Stimulated activated CD4-positive, alpha-beta T cell treated with anti-CD3 and anti-CD28 coated beads, TNF-alpha, amount 100 ng/mL, for 24 hours (primary cell): ENCODE measurements around the gene ZNF579.
"Not testable (repeated sequence)": the region's sequence is repeated elsewhere in the genome, so short reads cannot be mapped to it uniquely, and the experiment has no call there.

Source experiments
- DNase-seq, 3 experiments: peaks; one replicate each; pipeline ENCODE4 v3.0.0-alpha.2; 2020; ENCODE audit warnings: low read depth in 3 of 3

ZNF579 gene

DNA sequence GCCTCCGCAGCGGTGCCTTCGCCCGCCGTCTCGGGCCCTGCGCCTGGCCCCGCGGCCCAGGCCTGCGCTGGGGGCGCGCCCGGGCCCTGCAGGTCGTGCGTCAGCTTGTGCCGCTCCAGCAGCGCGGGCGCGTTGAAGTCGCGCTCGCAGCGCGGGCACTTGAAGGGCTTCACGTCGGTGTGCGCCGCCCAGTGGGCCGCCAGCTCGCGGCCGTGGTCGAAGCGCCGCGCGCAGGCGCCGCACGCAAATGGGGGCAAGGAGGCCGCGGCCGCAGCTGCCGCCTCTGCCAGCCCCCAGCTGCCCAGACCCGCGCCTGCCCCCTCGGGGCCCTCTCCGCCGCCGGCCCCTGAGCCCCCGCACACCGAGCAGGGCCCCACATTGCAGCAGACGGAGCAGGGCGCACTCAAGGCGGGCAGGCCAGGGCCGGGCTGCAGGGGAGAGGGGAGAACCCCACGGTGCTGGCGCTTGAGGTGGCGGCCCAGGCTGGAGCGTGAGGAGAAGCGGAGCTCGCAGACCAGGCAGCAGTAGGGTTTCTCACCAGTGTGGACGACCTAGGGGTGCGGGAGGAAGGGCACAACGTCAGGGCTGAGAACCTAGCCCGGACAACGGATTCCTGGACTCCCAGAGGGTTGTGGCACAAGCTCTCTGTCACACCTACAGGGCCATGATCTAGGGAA, 12.6 kb upstream of the ZNF579 start:
- no peak for DNase-seq

DNA sequence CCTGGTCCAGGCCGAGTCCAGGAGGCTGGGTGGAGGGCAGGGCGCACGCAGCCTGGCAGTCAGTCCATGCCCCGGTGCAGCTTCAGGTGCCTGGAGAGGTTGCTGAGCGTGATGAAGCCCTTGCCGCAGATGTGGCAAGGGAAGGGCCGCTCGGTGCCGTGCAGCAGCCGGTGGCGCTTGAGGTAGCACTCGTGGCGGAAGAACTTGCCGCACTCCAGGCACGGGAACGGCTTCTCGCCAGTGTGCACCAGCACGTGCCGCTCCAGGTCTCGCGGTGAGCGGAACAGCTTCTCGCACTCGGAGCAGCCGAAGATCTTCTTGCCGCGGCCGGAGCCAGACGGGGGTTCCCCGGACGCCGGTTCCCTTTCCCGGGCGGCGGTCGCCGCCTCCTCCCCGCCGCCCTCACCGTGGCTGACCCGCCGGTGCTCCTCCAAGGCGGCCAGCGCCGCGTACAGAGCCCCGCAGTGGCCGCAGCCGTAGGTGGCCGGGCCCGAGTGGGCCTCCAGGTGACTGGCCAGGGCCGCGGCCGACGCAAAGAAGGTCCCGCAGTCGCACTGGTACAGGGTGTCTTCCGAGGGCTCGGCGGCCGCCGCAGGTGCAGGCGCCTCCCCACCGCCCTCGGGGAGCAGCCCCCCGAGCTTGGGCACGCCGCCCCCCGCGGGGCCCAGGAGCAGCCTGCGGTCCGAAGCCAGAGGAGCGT, 11.9 kb upstream of the ZNF579 start:
- DNase-seq, result no peak

GRCh38 chr19:55591555-55591954, 10.9 kb upstream of the ZNF579 start:
- DNase-seq, result no peak

DNA sequence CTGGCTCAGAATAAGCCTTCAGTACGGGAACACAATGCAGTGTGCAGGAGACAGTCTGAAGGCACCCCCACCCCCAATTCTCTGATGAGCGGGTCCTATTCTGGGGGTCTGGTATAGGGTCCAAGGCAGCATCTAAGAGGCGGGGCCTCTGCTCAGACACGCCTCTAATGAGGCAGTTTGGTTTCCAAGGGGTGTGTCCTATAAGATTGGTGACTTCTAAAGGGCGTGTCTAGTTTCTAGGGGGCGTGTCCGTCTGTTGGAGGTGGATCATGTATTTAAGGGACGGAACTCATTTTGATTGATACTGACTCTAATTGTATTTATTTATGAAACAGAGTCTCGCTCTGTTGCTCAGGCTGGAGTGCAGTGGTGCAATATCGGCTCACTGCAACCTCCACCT, 10.0 kb upstream of the ZNF579 start:
- peak in 1 of 3 experiments; percentile 16 for DNase-seq

GRCh38 chr19:55590109-55590508, 9.5 kb upstream of the ZNF579 start:
- no peak for DNase-seq

DNA sequence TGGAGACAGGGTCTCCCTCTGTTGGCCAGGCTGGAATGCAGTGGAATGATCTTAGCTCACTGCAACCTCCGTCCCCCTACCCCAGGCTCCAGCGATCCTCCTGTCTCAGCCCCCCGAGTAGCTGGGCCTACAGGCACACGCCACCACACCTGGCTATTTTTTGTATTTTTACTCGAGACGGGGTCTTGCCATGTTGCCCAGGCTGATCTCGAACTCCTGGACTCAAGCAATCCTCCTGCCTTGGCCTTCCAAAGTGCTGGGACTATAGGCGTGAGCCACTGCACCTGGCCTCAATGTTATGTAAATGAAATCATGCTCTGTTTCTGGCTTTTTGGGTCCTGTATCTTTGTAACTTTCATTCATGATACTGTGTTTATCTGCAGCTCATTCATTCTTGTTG, 8.1 kb upstream of the ZNF579 start:
- DNase-seq, result no peak

- DNase-seq, result peak; percentile 86 to 94 (median 88)
Observed at GRCh38 chr19:55586976-55587668, 6.5 kb upstream of the ZNF579 start.

DNA sequence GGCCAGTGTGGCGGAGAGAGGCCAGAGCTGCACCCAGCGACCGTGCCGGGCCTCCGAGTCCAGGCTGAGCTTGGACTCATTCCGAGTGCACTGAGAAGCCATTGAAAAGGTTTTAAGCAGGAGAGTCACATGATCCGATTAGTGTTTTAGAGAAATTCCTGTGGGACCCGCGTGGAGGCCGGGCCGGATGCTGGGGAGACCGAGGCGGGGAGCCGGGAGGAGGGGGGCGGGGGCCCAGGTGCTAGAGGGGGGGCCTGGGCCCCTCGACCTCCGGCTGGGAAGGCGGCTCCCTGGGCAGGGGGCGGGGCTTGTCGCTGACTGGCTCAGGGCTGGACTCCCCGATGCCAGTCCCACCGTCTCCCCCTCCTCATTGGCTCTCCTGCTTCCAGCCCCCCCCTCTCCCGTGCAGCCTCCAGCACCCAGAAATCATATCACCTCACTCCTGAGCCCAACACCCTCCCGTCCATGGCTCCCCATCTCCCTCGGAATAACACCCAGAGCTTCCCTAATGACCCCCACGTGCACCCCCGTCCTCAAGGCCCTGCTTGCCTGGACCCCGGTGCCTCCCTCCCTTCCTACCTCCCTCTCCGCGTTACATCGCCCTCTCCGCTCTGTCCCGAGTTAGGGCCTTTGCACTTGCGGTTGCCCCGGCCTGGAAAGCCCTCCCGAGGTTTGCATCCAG, 5.2 kb upstream of the ZNF579 start:
- DNase-seq, result peak in 2 of 3 experiments; percentile 41 to 59

GRCh38 chr19:55584871-55585270, 4.2 kb upstream of the ZNF579 start:
- DNase-seq, result no peak

DNA sequence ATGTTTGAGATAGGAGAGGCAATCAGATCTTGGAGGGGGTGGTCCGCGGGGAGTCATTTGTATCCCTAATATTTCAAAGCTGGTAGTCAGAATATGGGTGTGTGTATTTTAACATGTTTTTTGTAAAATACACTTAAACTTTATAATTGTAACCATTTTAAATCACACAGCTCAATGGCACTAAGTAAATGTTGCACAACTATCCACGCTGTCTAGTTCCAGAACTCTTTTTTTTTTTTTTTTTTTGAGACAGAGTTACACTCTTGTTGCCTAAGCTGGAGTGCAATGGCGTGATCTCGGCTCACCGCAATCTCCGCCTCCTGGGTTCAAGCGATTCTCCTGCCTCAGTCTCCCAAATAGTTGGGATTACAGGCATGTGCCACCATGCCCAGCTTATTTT, 3.2 kb upstream of the ZNF579 start:
- not testable (repeated sequence) for DNase-seq

DNA sequence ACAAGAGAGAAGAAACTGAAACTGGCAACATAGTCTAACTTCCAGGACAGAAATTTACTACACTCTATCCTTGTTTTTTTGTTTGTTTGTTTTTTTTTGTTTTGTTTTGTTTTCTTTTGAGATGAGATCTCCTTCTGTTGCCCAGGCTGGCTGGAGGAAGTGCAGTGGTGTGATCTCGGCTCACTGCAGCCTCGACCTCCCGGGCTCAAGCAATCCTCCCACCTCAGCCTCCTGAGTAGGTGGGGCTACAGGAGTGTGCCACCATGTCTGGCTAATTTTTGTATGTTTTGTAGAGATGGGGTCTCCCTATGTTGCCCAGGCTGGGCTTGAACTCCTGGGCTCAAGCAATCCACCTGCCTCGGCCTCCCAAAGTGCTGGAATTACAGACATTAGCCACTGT, 1.6 kb upstream of the ZNF579 start:
- not testable (repeated sequence) for DNase-seq

DNA sequence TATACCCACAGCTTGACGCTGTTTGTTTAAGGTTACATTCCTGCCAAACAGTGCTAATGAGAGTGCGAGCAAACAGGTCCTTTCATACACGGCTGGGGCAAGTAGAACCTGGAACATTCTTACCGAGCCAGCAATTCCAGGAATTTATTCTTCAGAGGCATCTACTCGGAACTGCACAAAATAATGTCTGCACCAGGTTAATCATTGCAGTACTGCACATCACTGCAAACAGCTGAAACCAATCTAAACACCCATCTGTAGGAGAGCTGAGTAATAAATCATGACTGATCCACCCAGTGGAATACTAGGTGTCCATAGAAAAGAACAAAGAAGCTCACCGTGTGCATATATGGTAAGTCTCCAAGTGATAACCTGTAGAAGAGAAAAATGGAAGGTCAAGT, 1.2 kb upstream of the ZNF579 start:
- DNase-seq, result no peak

DNA sequence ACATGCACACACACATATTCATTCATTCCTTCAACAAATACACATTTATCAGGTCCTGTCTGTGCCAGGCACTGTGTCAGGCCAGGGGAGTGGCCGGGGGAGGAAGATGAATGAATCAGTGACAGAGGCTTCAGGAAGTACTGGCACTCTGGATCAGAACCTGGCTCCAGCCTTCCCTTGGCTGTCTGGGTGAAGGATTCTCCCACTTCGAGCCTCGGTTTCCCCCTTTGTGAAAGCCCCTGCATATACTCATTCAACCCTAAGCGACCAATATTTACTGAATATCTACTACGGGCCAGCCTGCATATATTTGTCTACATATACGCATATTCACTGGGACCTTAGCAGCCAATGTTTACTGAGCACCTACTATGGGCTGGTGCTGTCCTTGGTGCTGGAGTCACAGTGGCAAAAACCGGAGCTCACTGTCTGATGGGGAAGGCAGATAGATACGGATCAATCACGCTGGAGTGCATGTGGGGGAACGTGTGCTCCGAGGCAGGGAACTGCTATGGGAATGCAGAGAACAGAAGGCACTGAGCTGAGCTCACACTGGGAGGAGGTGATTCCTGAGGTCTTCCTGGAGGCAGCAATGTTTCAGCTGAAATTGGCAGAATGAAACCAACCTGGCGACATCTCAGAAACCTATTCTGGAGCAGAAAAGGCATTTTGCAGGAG, 636 bp upstream of the ZNF579 start:
- DNase-seq, result peak in 1 of 3 experiments; percentile 16

DNA sequence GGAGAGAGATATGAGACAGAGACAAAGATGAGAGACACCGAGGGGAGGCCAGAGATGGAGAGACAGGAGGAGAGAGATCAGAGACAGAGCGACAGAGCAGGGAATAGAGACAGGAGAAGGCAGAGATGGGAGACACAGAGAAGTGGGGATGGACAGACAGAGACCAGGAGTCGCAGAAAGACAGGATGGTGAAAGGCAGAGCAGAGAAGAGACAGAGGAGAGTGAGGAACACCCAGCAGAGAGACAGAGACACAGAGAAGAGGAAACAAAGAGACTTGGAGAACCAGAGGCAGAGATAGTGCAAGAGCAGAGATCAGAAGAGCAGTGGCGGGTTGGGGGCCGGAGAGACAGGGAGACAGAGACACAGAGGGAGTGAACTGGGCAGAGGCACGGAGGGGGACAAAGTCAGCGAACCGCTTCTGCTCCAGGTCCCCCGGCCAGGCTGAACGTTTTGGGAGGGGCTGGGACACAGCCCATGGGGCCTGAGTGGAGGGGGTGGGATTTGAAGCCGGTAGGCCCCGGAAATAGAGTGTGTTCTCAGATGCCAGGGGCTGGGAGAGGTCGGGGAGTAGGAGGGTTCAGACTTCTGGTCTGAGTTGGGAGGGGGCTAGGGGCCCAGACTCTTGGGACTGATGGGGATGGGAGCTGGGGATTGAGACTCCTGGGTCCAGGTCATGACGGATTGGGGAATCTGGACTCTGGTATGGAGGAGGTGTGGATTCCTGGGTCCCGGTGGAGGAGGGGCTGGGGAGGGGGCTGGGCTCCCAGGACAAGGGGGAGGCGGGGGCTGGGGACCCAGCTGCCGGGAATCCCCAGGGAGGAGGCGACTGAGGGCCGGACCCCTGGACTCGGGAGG, 654 bp downstream of the ZNF579 start:
- DNase-seq, result no peak

DNA sequence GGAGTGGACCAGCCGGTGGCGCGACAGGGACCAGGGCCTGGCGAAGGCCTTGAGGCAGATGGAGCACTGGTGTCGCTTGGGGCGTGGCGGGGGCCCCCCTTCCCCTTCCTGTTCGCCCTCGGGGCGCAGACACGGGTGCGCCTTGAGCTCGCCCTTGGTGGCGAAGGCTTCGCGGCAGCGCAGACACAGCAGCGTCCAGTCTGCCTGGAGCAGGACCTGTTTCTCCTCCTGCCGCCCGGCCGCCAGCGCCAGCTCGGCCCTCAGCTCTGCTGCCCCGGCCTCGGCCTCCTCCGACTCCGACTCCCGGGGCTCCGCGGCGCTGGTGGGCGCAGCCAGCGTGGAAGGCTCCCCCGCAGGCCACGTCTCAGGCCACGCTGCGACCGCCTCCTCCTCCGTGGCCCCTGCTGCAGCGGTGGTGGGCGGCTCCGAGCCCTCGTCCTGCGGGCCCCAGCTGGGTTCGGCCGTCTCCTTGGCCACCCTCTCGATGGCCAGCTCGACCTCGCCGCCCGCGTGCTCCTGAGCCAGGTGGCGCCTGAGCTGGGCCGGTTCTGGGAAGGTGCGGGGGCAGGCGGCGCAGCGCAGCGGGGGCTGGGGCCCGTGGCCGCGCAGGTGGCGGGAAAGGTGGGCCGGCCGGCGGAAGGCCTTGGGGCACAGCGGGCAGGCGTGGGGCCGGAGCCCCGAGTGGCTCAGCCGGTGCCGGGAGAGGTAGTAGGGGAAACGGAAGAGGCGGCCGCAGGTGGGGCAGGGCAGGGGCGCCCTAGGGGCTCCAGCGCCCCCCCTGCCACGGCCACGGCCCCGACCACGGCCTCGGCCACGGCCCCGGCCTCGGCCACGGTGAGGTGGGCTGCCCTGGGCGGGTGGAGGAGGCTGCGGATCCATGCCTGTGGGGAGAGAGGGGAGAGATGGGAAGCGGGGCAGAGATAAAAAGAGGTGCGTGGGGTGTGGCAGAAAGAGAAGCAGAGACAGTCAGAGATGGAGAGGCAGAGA, 1.6 kb downstream of the ZNF579 start:
- DNase-seq, result no peak

DNA sequence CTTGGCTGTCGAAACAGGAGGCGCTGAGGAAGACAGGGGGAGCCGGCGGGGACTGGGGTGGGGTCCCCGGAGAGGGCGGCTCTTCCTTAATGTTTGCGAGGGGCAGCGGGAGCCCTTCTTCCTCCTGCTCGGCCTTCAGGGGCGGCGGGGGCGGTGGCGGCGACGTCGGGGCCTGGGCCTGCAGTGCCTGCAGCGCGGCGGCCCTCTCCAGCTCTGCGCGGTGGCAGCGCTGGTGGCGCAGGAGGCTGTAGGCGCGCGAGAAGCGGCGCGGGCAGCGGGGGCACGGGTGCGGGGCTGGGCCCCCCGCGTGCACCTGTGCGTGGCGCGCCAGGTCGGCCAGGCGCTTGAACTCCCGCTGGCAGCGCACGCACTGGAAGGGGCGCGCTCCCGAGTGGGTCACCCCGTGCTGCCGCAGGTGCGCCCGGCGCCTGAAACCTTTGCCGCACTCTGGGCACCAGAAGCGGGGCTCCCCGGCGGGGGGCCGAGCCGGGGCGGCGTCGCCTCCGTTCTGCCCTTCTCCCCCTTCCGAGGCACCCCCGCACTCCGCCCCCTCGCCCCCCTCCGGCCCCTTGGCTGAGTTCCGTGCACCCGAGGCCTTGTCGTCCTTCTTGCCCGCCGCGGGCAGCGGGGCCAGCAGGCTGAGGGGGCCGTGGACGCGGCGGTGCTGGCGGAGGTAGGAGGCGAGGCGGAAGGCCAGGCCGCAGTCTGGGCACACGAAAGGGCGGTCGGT, 2.5 kb downstream of the ZNF579 start:
- DNase-seq, result no peak

- DNase-seq, result no peak
Observed at GRCh38 chr19:55576746-55577145, 3.9 kb downstream of the ZNF579 start.

GRCh38 chr19:55573929-55574328, 6.7 kb downstream of the ZNF579 start:
- not testable (repeated sequence) for DNase-seq

DNA sequence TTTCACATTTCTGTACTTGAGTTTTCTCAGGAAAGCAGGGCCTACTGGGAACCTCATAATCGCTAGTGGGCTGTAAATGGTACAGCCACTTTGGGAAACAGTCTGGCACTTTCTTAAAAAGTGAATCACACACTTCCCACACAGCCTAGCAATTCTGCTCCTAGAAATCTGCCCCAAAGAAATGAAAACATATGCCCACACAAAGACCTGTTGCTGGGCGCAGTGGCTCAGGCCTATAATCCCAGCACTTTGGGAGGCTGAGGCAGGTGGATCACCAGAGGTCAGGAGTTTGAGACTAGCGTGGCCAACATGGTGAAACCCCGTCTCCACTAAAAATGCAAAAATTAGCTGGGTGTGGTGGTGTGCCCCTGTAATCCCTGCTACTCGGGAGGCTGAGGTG, 11.2 kb downstream of the ZNF579 start:
- not testable (repeated sequence) for DNase-seq
